Measurements from ENCODE around the gene RAPGEF5. TPM values are rescaled to one million over a fixed set of nuclear protein-coding genes. Genes with fewer than 3 reads are reported as not detected.

Gene RAPGEF5
- total RNA-seq, 2 donors from 2014 or later, result 66.5 to 70.8 TPM

DNA sequence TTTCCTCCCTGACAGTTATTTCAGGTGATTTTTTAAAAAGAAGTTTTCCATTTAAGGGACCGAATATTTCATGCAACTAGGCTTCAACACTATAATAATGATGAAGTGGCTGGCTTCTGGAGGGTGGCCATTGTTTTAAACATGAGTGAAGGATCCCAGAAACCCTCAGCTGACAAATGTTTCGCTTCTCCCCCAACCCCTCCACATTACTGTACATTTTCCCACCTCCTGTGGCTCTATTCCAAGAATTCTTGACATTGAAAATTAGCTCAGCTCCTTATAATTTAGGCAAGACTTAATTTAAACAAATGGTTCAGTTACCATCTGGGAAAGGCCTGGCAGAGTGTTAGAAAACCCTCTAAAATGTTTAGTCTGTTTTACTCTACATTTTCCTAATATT is 281.4 kb downstream of the RAPGEF5 start:
- ATAC-seq (ENCODE audit: insufficient number of reproducible peaks, low FRiP score, low read depth) (no peak), DNase-seq (ENCODE audit: low spot score) (no peak)
- Histone ChIP-seq H3K36me3 (no peaks in the 10 kb centered on the region), H3K27me3 (replicated peaks; ENCODE audit: insufficient read depth) (no peaks in the 10 kb centered on the region), H3K9me3 (no peaks in the 10 kb centered on the region), H3K27ac (no peak overlapping the region), H3K4me3 (no peak overlapping the region), H3K4me1 (ENCODE audit: control insufficient read depth in 1 of 2, low read depth in 2 of 2) (no peaks in the 10 kb centered on the region)
- TF ChIP-seq, protein P1, sequence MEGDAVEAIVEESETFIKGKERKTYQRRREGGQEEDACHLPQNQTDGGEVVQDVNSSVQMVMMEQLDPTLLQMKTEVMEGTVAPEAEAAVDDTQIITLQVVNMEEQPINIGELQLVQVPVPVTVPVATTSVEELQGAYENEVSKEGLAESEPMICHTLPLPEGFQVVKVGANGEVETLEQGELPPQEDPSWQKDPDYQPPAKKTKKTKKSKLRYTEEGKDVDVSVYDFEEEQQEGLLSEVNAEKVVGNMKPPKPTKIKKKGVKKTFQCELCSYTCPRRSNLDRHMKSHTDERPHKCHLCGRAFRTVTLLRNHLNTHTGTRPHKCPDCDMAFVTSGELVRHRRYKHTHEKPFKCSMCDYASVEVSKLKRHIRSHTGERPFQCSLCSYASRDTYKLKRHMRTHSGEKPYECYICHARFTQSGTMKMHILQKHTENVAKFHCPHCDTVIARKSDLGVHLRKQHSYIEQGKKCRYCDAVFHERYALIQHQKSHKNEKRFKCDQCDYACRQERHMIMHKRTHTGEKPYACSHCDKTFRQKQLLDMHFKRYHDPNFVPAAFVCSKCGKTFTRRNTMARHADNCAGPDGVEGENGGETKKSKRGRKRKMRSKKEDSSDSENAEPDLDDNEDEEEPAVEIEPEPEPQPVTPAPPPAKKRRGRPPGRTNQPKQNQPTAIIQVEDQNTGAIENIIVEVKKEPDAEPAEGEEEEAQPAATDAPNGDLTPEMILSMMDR (IDR thresholded peaks at IDR 0.05), result no peak

DNA sequence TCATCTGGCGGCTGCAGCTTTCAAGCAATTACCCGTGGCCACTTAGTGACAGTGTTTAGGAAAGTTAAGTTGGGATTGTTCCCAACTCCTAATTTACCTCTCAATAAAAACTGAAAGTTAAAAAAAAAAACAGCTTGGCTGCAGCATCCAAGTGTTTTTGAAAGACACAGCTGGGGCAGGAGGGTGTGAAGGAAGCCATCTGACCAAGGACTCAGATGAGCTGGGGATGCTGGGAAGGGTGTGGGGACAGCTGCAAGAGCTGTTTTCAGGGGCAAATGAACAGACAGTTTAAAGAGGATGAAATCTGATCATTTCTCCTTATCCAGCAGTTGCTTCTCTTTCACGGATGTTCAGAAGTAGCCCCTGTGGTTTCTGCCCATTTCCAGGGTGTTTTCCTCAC is 282.1 kb downstream of the RAPGEF5 start:
- ATAC-seq (ENCODE audit: insufficient number of reproducible peaks, low FRiP score, low read depth), result no peak
- Histone ChIP-seq H3K9me3 (no peaks in the 10 kb centered on the region), H3K27me3 (replicated peaks; ENCODE audit: insufficient read depth) (no peaks in the 10 kb centered on the region), H3K36me3 (no peaks in the 10 kb centered on the region), H3K27ac (no peak overlapping the region), H3K4me3 (no peak overlapping the region), H3K4me1 (ENCODE audit: control insufficient read depth in 1 of 2, low read depth in 2 of 2) (no peaks in the 10 kb centered on the region)
- no peak for DNase-seq (ENCODE audit: low spot score)
- TF ChIP-seq, protein P1 (IDR thresholded peaks at IDR 0.05), result no peak

Other genes with a start within 250 kb of the RAPGEF5 start
- 1 to 10 TPM in 1 of 2 donors, not detected in 1; 1.1 TPM for gene STEAP1B, start 143.0 kb upstream of the RAPGEF5 start, total RNA-seq